Keratinocyte (primary cell): Measurements from ENCODE around the gene PPP4R4. TPM values are rescaled to one million over a fixed set of nuclear protein-coding genes. Genes with fewer than 3 reads are reported as not detected.

Source experiments
- DNase-seq: peaks from one replicate; pipeline ENCODE4 v3.0.0-alpha.2; 2011; ENCODE audit warnings: low read depth, missing footprints, low spot score
- FAIRE-seq: peaks from 2 replicates; lab custom pipeline; 2011; peaks lifted over from hg19 to GRCh38; lab: Jason Lieb, UNC
- H2AFZ ChIP-seq: 2 replicates; pipeline ENCODE4 v1.6.0; 2012; ENCODE audit warnings: low read length, control low read depth, inconsistent platforms; ENCODE audit not compliant: control insufficient read depth
- H3K27ac ChIP-seq: 2 replicates; pipeline ENCODE4 v1.5.1; 2011; ENCODE audit warnings: low read length; ENCODE audit not compliant: control insufficient read depth, insufficient read depth
- H3K27me3 ChIP-seq: 3 replicates; pipeline ENCODE4 v1.6.0; 2011; ENCODE audit warnings: low read length; ENCODE audit not compliant: control insufficient read depth, insufficient read depth; ENCODE audit errors: extremely low read depth
- H3K36me3 ChIP-seq, 2 experiments: 2 replicates in 1 of 2; 3 replicates in 1 of 2; pipeline ENCODE4 v1.5.1; 2011; ENCODE audit warnings: low read length in 2 of 2, mild to moderate bottlenecking in 1 of 2; ENCODE audit not compliant: control insufficient read depth in 2 of 2, insufficient read depth in 2 of 2; ENCODE audit errors: extremely low read depth in 1 of 2
- H3K4me1 ChIP-seq: 3 replicates; pipeline ENCODE4 v1.5.1; 2011; ENCODE audit warnings: low read length; ENCODE audit not compliant: control insufficient read depth, insufficient read depth; ENCODE audit errors: extremely low read depth
- H3K4me2 ChIP-seq: 3 replicates; pipeline ENCODE4 v1.6.0; 2011; ENCODE audit warnings: low read depth, low read length; ENCODE audit not compliant: control insufficient read depth, insufficient read depth; ENCODE audit errors: extremely low read depth
- H3K4me3 ChIP-seq, 3 experiments: fragments of 200-600 bp in 1 of 3; sonication (generic) in 1 of 3; 2 replicates in 2 of 3; 3 replicates in 1 of 3; pipeline ENCODE4 v1.5.1; 2011 to 2016; ENCODE audit warnings: low read length in 3 of 3, mild to moderate bottlenecking in 3 of 3, control low read depth in 2 of 3, inconsistent platforms in 1 of 3, low read depth in 1 of 3, mixed read lengths in 1 of 3, mixed run types in 1 of 3, moderate library complexity in 1 of 3; ENCODE audit not compliant: control insufficient read depth in 2 of 3, insufficient read depth in 2 of 3; ENCODE audit errors: extremely low read depth in 1 of 3
- H3K79me2 ChIP-seq: 2 replicates; pipeline ENCODE4 v1.6.0; 2012; ENCODE audit warnings: low read length; ENCODE audit not compliant: control insufficient read depth, insufficient read depth
- H3K9ac ChIP-seq: 3 replicates; pipeline ENCODE4 v1.6.0; 2011; ENCODE audit warnings: low read length; ENCODE audit not compliant: control insufficient read depth, insufficient read depth; ENCODE audit errors: extremely low read depth
- H3K9me1 ChIP-seq: 3 replicates; pipeline ENCODE4 v1.6.0; 2011; ENCODE audit warnings: low read length; ENCODE audit not compliant: control insufficient read depth, insufficient read depth; ENCODE audit errors: extremely low read depth
- H3K9me3 ChIP-seq: 2 replicates; pipeline ENCODE4 v1.5.1; 2012; ENCODE audit warnings: low read depth, low read length; ENCODE audit not compliant: control insufficient read depth
- H4K20me1 ChIP-seq: 3 replicates; pipeline ENCODE4 v1.6.0; 2011; ENCODE audit warnings: low read length; ENCODE audit not compliant: control insufficient read depth, insufficient read depth; ENCODE audit errors: extremely low read depth
- CTCF ChIP-seq, 3 experiments: IDR thresholded peaks in 1 of 3; conservative IDR thresholded peaks in 1 of 3; optimal IDR thresholded peaks in 1 of 3; 2 replicates in 2 of 3; 3 replicates in 1 of 3; pipeline versions ENCODE3 to v1.5.1; 2011; ENCODE audit warnings: low read length in 3 of 3, mild to moderate bottlenecking in 3 of 3, moderate library complexity in 2 of 3, control low read depth in 1 of 3, inconsistent platforms in 1 of 3; ENCODE audit not compliant: insufficient read depth in 2 of 3; ENCODE audit errors: extremely low read depth in 1 of 3
- EZH2 ChIP-seq: IDR thresholded peaks from one replicate; pipeline ENCODE4 v1.6.1; 2012; ENCODE audit warnings: inconsistent platforms, mild to moderate bottlenecking, low read length, moderate library complexity
- dilution Hi-C: fragments of 300-500 bp; cut with MboI; formaldehyde crosslinking; loops from one replicate; pipeline ENCODE4 v1.7.0; 2020; ENCODE audit warnings: low sequenced_read_pairs; ENCODE audit not compliant: extremely low pct_ligation_motif_present
- polyA plus RNA-seq, 5 experiments: library from polyadenylated mRNA; depleted of rRNA in 3 of 5; stranded (reverse) in 3 of 5; stranded (forward) in 1 of 5; unstranded in 1 of 5; fragments of >200 nt; gene quantifications; 1 replicate in 1 of 5; 2 replicates in 3 of 5; 3 replicates in 1 of 5; pipeline versions ENCODE4 v1.2.1 to v1.2.3, GENCODE V29; 2011 to 2012; ENCODE audit warnings: missing spikeins in 2 of 5, low read depth in 1 of 5, low replicate concordance in 1 of 5

The PPP4R4 gene
- polyA plus RNA-seq, 1 donor (not counting 4 experiments of a cell fraction or from before 2014, with no cell fraction given): 9.0 TPM

- Histone ChIP-seq H3K27me3 (no peaks in the 10 kb centered on the region), H3K79me2 (no peaks in the 10 kb centered on the region), H3K4me3 (no peak overlapping the region), H3K36me3 (peaks cover 0 to 12% of the 10 kb centered on the region in 2 experiments), H3K4me1 (peaks cover 16% of the 10 kb centered on the region), H3K27ac (no peak overlapping the region), H3K9ac (no peak overlapping the region), H3K4me2 (no peak overlapping the region), H3K9me1 (no peaks in the 10 kb centered on the region), H4K20me1 (no peaks in the 10 kb centered on the region), H2AFZ (no peak overlapping the region), H3K9me3 (no peaks in the 10 kb centered on the region)
- TF ChIP-seq EZH2 (no peak), CTCF (optimal IDR thresholded peaks at IDR 0.05 in 1 of 3, IDR thresholded peaks at IDR 0.05 in 1 of 3, conservative IDR thresholded peaks at IDR 0.05 in 1 of 3; ENCODE audit: extremely low read depth in 1 of 3, insufficient read depth in 2 of 3, low read length in 3 of 3) (no peak)
- dilution Hi-C loops: no loop called here
- no peak for FAIRE-seq
- no peak for DNase-seq
Measured at GRCh38 chr14:94127330-94127729, 46.8 kb upstream of the PPP4R4 start.

- dilution Hi-C loops: no loop called here
- Histone ChIP-seq H3K79me2 (no peaks in the 10 kb centered on the region), H3K27ac (no peak overlapping the region), H3K9me3 (no peaks in the 10 kb centered on the region), H3K36me3 (peaks cover 0 to 12% of the 10 kb centered on the region in 2 experiments), H3K9ac (peak overlapping the region; percentile 75), H3K9me1 (no peaks in the 10 kb centered on the region), H3K4me2 (peak overlapping the region; percentile 98), H3K27me3 (no peaks in the 10 kb centered on the region), H3K4me3 (peak overlapping the region in 2 of 3 experiments; percentile 74 to 85), H2AFZ (no peak overlapping the region), H3K4me1 (peaks cover 16% of the 10 kb centered on the region), H4K20me1 (no peaks in the 10 kb centered on the region)
- no peak for FAIRE-seq
- DNase-seq: no peak
- TF ChIP-seq CTCF (optimal IDR thresholded peaks at IDR 0.05 in 1 of 3, IDR thresholded peaks at IDR 0.05 in 1 of 3, conservative IDR thresholded peaks at IDR 0.05 in 1 of 3; ENCODE audit: extremely low read depth in 1 of 3, insufficient read depth in 2 of 3, low read length in 3 of 3): no peak
Measured at GRCh38 chr14:94128216-94128839, 45.8 kb upstream of the PPP4R4 start.
